Hepatocyte (in vitro differentiated cells): ENCODE results near the gene MLST8. TPM values are rescaled to one million over a fixed set of nuclear protein-coding genes. Genes with fewer than 3 reads are reported as not detected.

Experiments
- DNase-seq: peaks from one replicate; pipeline ENCODE4 v3.0.0-alpha.2; 2016; ENCODE audit warnings: low spot score
- H2AFZ ChIP-seq: fragments of 200-600 bp; sonication (generic); 2 replicates; pipeline ENCODE4 v1.6.0; 2016; ENCODE audit warnings: antibody characterized with exemption, mild to moderate bottlenecking
- H3K27ac ChIP-seq: fragments of 200-600 bp; sonication (generic); 2 replicates; pipeline ENCODE4 v1.5.1; 2016; ENCODE audit warnings: mild to moderate bottlenecking
- H3K27me3 ChIP-seq: fragments of 200-600 bp; sonication (generic); 2 replicates; pipeline ENCODE4 v1.6.1; 2016
- H3K36me3 ChIP-seq: fragments of 200-600 bp; sonication (generic); replicated peaks from 2 replicates; pipeline ENCODE4 v1.5.1; 2016; ENCODE audit warnings: low read depth; ENCODE audit not compliant: insufficient read depth
- H3K4me1 ChIP-seq: fragments of 200-600 bp; sonication (generic); 2 replicates; pipeline ENCODE4 v1.5.1; 2016; ENCODE audit warnings: mild to moderate bottlenecking, moderate library complexity; ENCODE audit not compliant: insufficient read depth
- H3K4me2 ChIP-seq: fragments of 200-600 bp; sonication (generic); 2 replicates; pipeline ENCODE4 v1.6.0; 2016
- H3K4me3 ChIP-seq: fragments of 200-600 bp; sonication (generic); 2 replicates; pipeline ENCODE4 v1.5.1; 2016; ENCODE audit warnings: mild to moderate bottlenecking
- H3K79me2 ChIP-seq: fragments of 200-600 bp; sonication (generic); 2 replicates; pipeline ENCODE4 v1.6.0; 2017; ENCODE audit warnings: mild to moderate bottlenecking
- H3K9me2 ChIP-seq: fragments of 200-600 bp; sonication (generic); replicated peaks from 2 replicates; pipeline ENCODE4 v1.6.0; 2017; ENCODE audit warnings: mild to moderate bottlenecking; ENCODE audit not compliant: insufficient read depth
- H3K9me3 ChIP-seq: fragments of 200-600 bp; sonication (generic); 2 replicates; pipeline ENCODE4 v1.5.1; 2016; ENCODE audit warnings: low read depth, mild to moderate bottlenecking
- H4K20me1 ChIP-seq: fragments of 200-600 bp; sonication (generic); 2 replicates; pipeline ENCODE4 v1.6.0; 2016; ENCODE audit warnings: mild to moderate bottlenecking; ENCODE audit not compliant: insufficient read depth, poor library complexity, severe bottlenecking
- EZH2 ChIP-seq: fragments of 200-600 bp; sonication (generic); IDR thresholded peaks from 2 replicates; pipeline ENCODE4 v1.6.1; 2016; ENCODE audit warnings: antibody characterized with exemption, mild to moderate bottlenecking, borderline replicate concordance
- EZH2phosphoT487 ChIP-seq: fragments of 200-600 bp; sonication (generic); IDR thresholded peaks from one replicate; pipeline ENCODE4 v1.6.1; 2018; ENCODE audit warnings: antibody characterized with exemption, mild to moderate bottlenecking, low read depth, moderate library complexity; ENCODE audit not compliant: unreplicated experiment, severe bottlenecking
- WGBS: methylation state at CpG from one replicate; pipeline ENCODE4 v1.1.6; 2016; ENCODE audit warnings: low lambda C conversion rate; ENCODE audit errors: missing lambda C conversion rate; 5-methylcytosine and 5-hydroxymethylcytosine counted together
- polyA plus RNA-seq: library from polyadenylated mRNA; unstranded; fragments of >200 nt; fragmentation: Nextera tagmentation; extraction: Ambion mirVana; gene quantifications from 2 replicates; pipeline ENCODE4 v1.2.1, GENCODE V29; 2016
- total RNA-seq: library from RNA; depleted of rRNA; stranded (reverse); fragments of >200 nt; gene quantifications from 2 replicates; pipeline ENCODE4 v1.2.3, GENCODE V29; 2014
- TF ChIP-seq, protein P1 (sequence below): fragments of 200-600 bp; sonication (generic); IDR thresholded peaks from 2 replicates; pipeline ENCODE4 v1.5.1; 2016; ENCODE audit warnings: antibody characterized with exemption, mild to moderate bottlenecking; ENCODE audit not compliant: poor library complexity

MLST8 gene
- total and polyA plus RNA-seq, 2 experiments from 2014 or later = 28.3 to 88.3 TPM

DNA sequence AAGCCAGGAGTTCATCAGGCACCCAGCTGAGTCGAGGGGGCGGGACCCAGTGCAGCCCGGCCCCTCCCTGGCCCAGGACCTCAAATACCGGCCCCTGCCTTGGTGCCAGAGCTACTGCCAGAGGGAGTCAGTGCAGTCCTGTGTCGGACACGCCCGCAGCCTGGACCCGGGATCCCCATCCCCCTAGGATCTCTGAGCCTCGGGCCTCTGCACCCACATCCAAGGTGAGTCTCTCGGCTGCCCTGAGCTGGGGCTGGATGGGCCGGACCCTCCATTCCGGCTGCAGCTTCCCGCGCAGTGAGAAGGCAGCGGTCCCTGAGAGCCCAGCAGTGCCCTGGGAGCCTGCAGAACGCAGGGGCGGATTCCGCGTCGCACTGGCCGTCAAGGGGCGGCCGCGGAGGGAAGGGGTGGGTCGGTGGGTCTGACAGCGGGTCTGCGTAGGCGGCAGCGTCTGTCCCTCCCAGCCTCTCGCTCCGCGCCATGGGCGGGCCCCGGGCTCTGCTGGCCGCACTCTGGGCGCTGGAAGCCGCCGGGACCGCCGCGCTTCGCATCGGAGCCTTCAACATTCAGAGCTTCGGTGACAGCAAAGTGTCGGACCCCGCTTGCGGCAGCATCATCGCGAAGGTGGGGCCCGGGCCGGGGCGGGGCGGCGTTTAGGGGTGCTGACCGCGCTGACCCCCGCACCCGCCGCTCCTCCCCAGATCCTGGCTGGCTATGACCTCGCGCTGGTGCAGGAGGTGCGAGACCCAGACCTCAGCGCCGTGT is 31.3 kb downstream of the MLST8 start, which contains the start of gene DNASE1L2:
Gene DNASE1L2 (plus strand): TSS at position 108 of the 765 bp plus-strand sequence. CDS start 373 bp downstream, at position 481.
- H3K4me3 ChIP-seq = peak within 1 kb of the TSS; percentile 23
- H3K79me2 ChIP-seq = no peaks in the 10 kb centered on the region
- H3K4me2 ChIP-seq = peak within 1 kb of the TSS; percentile 87
- H3K36me3 ChIP-seq = no peaks in the 10 kb centered on the region
- no peaks in the 10 kb centered on the region for H3K9me2 ChIP-seq
- no peak within 1 kb of the TSS for H3K27ac ChIP-seq
- H3K9me3 ChIP-seq = no peaks in the 10 kb centered on the region
- peaks cover 14% of the 10 kb centered on the region for H4K20me1 ChIP-seq
- peak; percentile 59 for DNase-seq
- peaks cover 26% of the 10 kb centered on the region for H3K27me3 ChIP-seq
- TF ChIP-seq, protein P1, sequence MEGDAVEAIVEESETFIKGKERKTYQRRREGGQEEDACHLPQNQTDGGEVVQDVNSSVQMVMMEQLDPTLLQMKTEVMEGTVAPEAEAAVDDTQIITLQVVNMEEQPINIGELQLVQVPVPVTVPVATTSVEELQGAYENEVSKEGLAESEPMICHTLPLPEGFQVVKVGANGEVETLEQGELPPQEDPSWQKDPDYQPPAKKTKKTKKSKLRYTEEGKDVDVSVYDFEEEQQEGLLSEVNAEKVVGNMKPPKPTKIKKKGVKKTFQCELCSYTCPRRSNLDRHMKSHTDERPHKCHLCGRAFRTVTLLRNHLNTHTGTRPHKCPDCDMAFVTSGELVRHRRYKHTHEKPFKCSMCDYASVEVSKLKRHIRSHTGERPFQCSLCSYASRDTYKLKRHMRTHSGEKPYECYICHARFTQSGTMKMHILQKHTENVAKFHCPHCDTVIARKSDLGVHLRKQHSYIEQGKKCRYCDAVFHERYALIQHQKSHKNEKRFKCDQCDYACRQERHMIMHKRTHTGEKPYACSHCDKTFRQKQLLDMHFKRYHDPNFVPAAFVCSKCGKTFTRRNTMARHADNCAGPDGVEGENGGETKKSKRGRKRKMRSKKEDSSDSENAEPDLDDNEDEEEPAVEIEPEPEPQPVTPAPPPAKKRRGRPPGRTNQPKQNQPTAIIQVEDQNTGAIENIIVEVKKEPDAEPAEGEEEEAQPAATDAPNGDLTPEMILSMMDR = no peak
- no peak for TF ChIP-seq EZH2
- peak; percentile 59 for TF ChIP-seq EZH2phosphoT487
- no peak within 1 kb of the TSS for H2AFZ ChIP-seq
- WGBS = 6% methylated on average over 43 of the region's 64 CpGs
- H3K4me1 ChIP-seq = peaks cover 16% of the 10 kb centered on the region

DNA sequence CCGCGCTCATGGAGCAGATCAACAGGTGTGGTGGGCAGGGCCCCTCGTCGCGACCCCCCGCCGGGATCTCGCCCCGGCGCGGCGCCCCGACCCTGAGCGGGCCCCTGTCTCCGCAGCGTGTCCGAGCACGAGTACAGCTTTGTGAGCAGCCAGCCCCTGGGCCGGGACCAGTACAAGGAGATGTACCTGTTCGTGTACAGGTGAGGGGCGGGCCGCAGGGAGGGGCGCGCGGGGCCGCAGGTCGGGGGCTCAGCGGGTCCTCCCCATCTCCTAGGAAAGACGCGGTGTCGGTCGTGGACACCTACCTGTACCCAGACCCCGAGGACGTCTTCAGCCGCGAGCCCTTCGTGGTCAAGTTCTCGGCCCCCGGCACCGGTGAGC is 31.8 kb downstream of the MLST8 start:
- no peak for TF ChIP-seq EZH2phosphoT487
- peak; percentile 80 for TF ChIP-seq EZH2
- DNase-seq = no peak
- Histone ChIP-seq H3K4me2 (peak overlapping the region; percentile 87), H3K27me3 (peaks cover 26% of the 10 kb centered on the region), H3K36me3 (no peaks in the 10 kb centered on the region), H2AFZ (no peak overlapping the region), H3K27ac (no peak overlapping the region), H3K9me2 (no peaks in the 10 kb centered on the region), H3K9me3 (no peaks in the 10 kb centered on the region), H3K4me1 (peaks cover 16% of the 10 kb centered on the region), H3K79me2 (no peaks in the 10 kb centered on the region), H3K4me3 (peak overlapping the region; percentile 23), H4K20me1 (peaks cover 14% of the 10 kb centered on the region)
- WGBS = 0% methylated on average over 1 of the region's 40 CpGs

DNA sequence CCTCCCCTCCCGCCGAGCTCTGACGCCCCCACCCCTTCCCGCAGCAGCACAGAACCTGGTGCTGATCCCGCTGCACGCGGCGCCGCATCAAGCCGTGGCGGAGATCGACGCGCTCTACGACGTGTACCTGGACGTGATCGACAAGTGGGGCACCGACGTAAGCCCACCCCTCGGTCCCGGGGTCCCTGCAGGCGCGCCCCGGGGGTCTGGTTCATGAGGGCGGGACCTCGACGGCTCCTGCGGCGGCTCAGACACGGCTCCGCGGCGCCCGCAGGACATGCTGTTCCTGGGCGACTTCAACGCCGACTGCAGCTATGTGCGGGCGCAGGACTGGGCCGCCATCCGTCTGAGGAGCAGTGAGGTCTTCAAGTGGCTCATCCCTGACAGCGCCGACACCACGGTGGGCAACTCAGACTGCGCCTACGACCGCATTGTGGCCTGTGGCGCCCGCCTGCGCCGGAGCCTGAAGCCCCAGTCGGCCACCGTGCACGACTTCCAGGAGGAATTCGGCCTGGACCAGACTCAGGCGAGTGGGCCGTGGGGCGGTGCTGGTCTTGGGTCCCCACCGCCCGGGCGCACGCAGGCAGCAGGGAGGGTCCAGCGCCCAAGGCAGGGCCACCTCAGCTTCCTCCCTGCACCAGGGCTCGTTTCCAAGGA is 32.4 kb downstream of the MLST8 start:
- H3K27ac ChIP-seq = no peak overlapping the region
- no peak overlapping the region for H3K4me3 ChIP-seq
- H3K36me3 ChIP-seq = no peaks in the 10 kb centered on the region
- H3K9me2 ChIP-seq = no peaks in the 10 kb centered on the region
- 20% methylated on average over 53 of the region's 65 CpGs for WGBS
- H2AFZ ChIP-seq = no peak overlapping the region
- peaks cover 16% of the 10 kb centered on the region for H3K4me1 ChIP-seq
- TF ChIP-seq EZH2phosphoT487 (peak; percentile 73), EZH2 (no peak)
- TF ChIP-seq, protein P1 = no peak
- peaks cover 26% of the 10 kb centered on the region for H3K27me3 ChIP-seq
- H4K20me1 ChIP-seq = peaks cover 14% of the 10 kb centered on the region
- H3K4me2 ChIP-seq = peak overlapping the region; percentile 87
- no peak for DNase-seq
- no peaks in the 10 kb centered on the region for H3K9me3 ChIP-seq
- H3K79me2 ChIP-seq = no peaks in the 10 kb centered on the region
